Middle frontal gyrus (tissue), 1 donor: ENCODE results near the gene NT5C3A.
A peak's percentile ranks its signal among the peaks of the same experiment; 100 is the strongest.
"Not testable (repeated sequence)": the region's sequence is repeated elsewhere in the genome, so short reads cannot be mapped to it uniquely, and the experiment has no call there.

Experiments
- DNase-seq: peaks from one replicate; pipeline ENCODE4 v3.0.0-alpha.2; 2015; ENCODE audit warnings: low spot score; ENCODE audit errors: extremely low spot score

Gene NT5C3A

GRCh38 chr7:33062023-33062781 lies at the start of gene NT5C3A:
Gene NT5C3A (minus strand): TSS chr7:33062776. CDS start chr7:33062705, 71 bp downstream.
- DNase-seq, result no peak

GRCh38 chr7:33111614-33112013 lies 49.0 kb upstream of the NT5C3A start:
- DNase-seq, result no peak

GRCh38 chr7:33109758-33110238 lies 47.2 kb upstream of the NT5C3A start:
- DNase-seq, result no peak

GRCh38 chr7:33109005-33109757 lies 46.6 kb upstream of the NT5C3A start, which contains the start of gene RP9:
Gene RP9 (minus strand): TSS chr7:33109404. CDS start chr7:33109372, 32 bp downstream.
- peak; percentile 28 for DNase-seq

GRCh38 chr7:33108554-33109004 lies 46.0 kb upstream of the NT5C3A start:
- DNase-seq, result no peak

- DNase-seq, result no peak
These were observed 44.8 kb upstream of the NT5C3A start for GRCh38 chr7:33107136-33108066.

GRCh38 chr7:33101906-33102305 lies 39.3 kb upstream of the NT5C3A start:
- no peak for DNase-seq

- no peak for DNase-seq
These were observed 38.2 kb upstream of the NT5C3A start for GRCh38 chr7:33100770-33101169.

- no peak for DNase-seq
These were observed 36.8 kb upstream of the NT5C3A start for GRCh38 chr7:33099154-33099940.

GRCh38 chr7:33094745-33095275 lies 32.2 kb upstream of the NT5C3A start:
- DNase-seq, result not testable (repeated sequence)

- DNase-seq, result no peak
These were observed 30.7 kb upstream of the NT5C3A start for GRCh38 chr7:33093266-33093665.

- no peak for DNase-seq
These were observed 29.1 kb upstream of the NT5C3A start for GRCh38 chr7:33091641-33092191.

GRCh38 chr7:33091111-33091531 lies 28.5 kb upstream of the NT5C3A start:
- DNase-seq, result no peak

- DNase-seq, result no peak
These were observed 26.6 kb upstream of the NT5C3A start for GRCh38 chr7:33089142-33089541.

GRCh38 chr7:33087858-33088257 lies 25.3 kb upstream of the NT5C3A start:
- DNase-seq, result no peak

GRCh38 chr7:33087356-33087755 lies 24.8 kb upstream of the NT5C3A start:
- DNase-seq, result no peak

- no peak for DNase-seq
These were observed 17.5 kb upstream of the NT5C3A start for GRCh38 chr7:33079763-33080690.

- no peak for DNase-seq
These were observed 16.5 kb upstream of the NT5C3A start for GRCh38 chr7:33079096-33079495.

GRCh38 chr7:33076737-33077136 lies 14.2 kb upstream of the NT5C3A start:
- no peak for DNase-seq
